GM12864 (cell line): ENCODE measurements around the gene SH3D19.

Experiments used
- DNase-seq: peaks from one replicate; pipeline ENCODE4 v3.0.0-alpha.2; 2011; ENCODE audit warnings: low read depth
- H3K4me3 ChIP-seq: 2 replicates; pipeline ENCODE4 v1.5.1; 2011; ENCODE audit warnings: mild to moderate bottlenecking, low read depth, low read length, control low read depth
- CTCF ChIP-seq: IDR thresholded peaks from 2 replicates; pipeline ENCODE4 v1.5.1; 2011; ENCODE audit warnings: low read depth, mild to moderate bottlenecking, moderate library complexity, low read length, control low read depth, inconsistent platforms; ENCODE audit errors: missing control alignments

Gene SH3D19

GRCh38 chr4:151233600-151233999 lies 91.8 kb downstream of the SH3D19 start:
- no peak overlapping the region for H3K4me3 ChIP-seq
- DNase-seq, result no peak
- TF ChIP-seq CTCF, result no peak

GRCh38 chr4:151231915-151232595 lies 93.3 kb downstream of the SH3D19 start:
- TF ChIP-seq CTCF, result no peak
- H3K4me3 ChIP-seq, result no peak overlapping the region
- no peak for DNase-seq

GRCh38 chr4:151228189-151229119 lies 97.0 kb downstream of the SH3D19 start:
- no peak overlapping the region for H3K4me3 ChIP-seq
- DNase-seq, result no peak
- no peak for TF ChIP-seq CTCF

GRCh38 chr4:151227731-151228130 lies 97.7 kb downstream of the SH3D19 start:
- H3K4me3 ChIP-seq, result no peak overlapping the region
- no peak for DNase-seq

GRCh38 chr4:151227172-151227571 lies 98.2 kb downstream of the SH3D19 start:
- no peak for TF ChIP-seq CTCF
- H3K4me3 ChIP-seq, result no peak overlapping the region
- no peak for DNase-seq

More at GRCh38 chr4:151227731-151228130, 97.7 kb downstream of the SH3D19 start:
- TF ChIP-seq CTCF, result no peak

GRCh38 chr4:151226004-151226932 lies 99.1 kb downstream of the SH3D19 start:
- no peak for DNase-seq
- no peak for TF ChIP-seq CTCF
- no peak overlapping the region for H3K4me3 ChIP-seq
